IgD-negative memory B cell (primary cell): Measurements from ENCODE around the gene ZC3H12A. TPM values are rescaled to one million over a fixed set of nuclear protein-coding genes. Genes with fewer than 3 reads are reported as not detected.

Experiments
- H3K27ac Mint-ChIP-seq, 3 donors: one replicate each; pipeline ENCODE4 v1.8.0; 2020 to 2022; ENCODE audit warnings: mild to moderate bottlenecking in 3 of 3, mixed read lengths in 3 of 3, moderate library complexity in 1 of 3
- H3K27me3 Mint-ChIP-seq: one replicate; pipeline ENCODE4 v1.8.0; 2021; ENCODE audit warnings: mixed read lengths
- H3K36me3 Mint-ChIP-seq: one replicate; pipeline ENCODE4 v1.8.0; 2020; ENCODE audit warnings: mild to moderate bottlenecking, mixed read lengths
- H3K4me1 Mint-ChIP-seq, 3 donors: one replicate each; pipeline ENCODE4 v1.8.0; 2020 to 2022; ENCODE audit warnings: mixed read lengths in 3 of 3, mild to moderate bottlenecking in 1 of 3
- H3K4me3 Mint-ChIP-seq, 4 donors: one replicate each; pipeline ENCODE4 v1.8.0; 2020 to 2022; ENCODE audit warnings: mild to moderate bottlenecking in 4 of 4, mixed read lengths in 4 of 4, moderate library complexity in 3 of 4
- H3K9me3 Mint-ChIP-seq, 3 donors: one replicate each; pipeline ENCODE4 v1.8.0; 2020 to 2021; ENCODE audit warnings: mixed read lengths in 3 of 3, mild to moderate bottlenecking in 1 of 3
- polyA plus RNA-seq: library from polyadenylated mRNA; unstranded; fragments of 300-500 nt; fragmentation: Illumina TruSeq; gene quantifications from one replicate; pipeline ENCODE4 v1.2.3, GENCODE V29; 2021

The ZC3H12A gene
- polyA plus RNA-seq, 1 donor from 2014 or later, result 20.6 TPM

GRCh38 chr1:37471345-37472231 is 2.8 kb upstream of the ZC3H12A start:
- peaks cover 3% of the 10 kb centered on the region for H3K36me3 Mint-ChIP-seq
- H3K4me3 Mint-ChIP-seq, result peak overlapping the region in 2 of 4 donors; percentile 6 to 99
- H3K9me3 Mint-ChIP-seq, result no peaks in the 10 kb centered on the region
- H3K4me1 Mint-ChIP-seq, result peaks cover 7 to 19% (median 15%) of the 10 kb centered on the region in 3 donors
- no peaks in the 10 kb centered on the region for H3K27me3 Mint-ChIP-seq
- peak overlapping the region in 1 of 3 donors; percentile 21 for H3K27ac Mint-ChIP-seq

GRCh38 chr1:37472281-37472680 is 2.1 kb upstream of the ZC3H12A start:
- Mint-ChIP-seq H3K27ac (peak overlapping the region in 1 of 3 donors; percentile 89), H3K4me3 (peak overlapping the region in 3 of 4 donors; percentile 61 to 99 (median 75)), H3K4me1 (peaks cover 9 to 19% (median 15%) of the 10 kb centered on the region in 3 donors), H3K9me3 (no peaks in the 10 kb centered on the region), H3K36me3 (peaks cover 7% of the 10 kb centered on the region), H3K27me3 (no peaks in the 10 kb centered on the region)

- H3K27ac Mint-ChIP-seq, result peak overlapping the region; percentile 73 to 92 (median 89)
- H3K9me3 Mint-ChIP-seq, result no peaks in the 10 kb centered on the region
- peaks cover 10% of the 10 kb centered on the region for H3K36me3 Mint-ChIP-seq
- H3K27me3 Mint-ChIP-seq, result no peaks in the 10 kb centered on the region
- peaks cover 16 to 19% (median 18%) of the 10 kb centered on the region in 3 donors for H3K4me1 Mint-ChIP-seq
- H3K4me3 Mint-ChIP-seq, result peak overlapping the region; percentile 61 to 99 (median 92)
These were observed 1.4 kb upstream of the ZC3H12A start for GRCh38 chr1:37472994-37473393.

GRCh38 chr1:37473431-37474045 is 842 bp upstream of the ZC3H12A start:
- Mint-ChIP-seq H3K27ac (peak overlapping the region; percentile 73 to 92 (median 89)), H3K4me1 (peaks cover 17 to 23% (median 20%) of the 10 kb centered on the region in 3 donors), H3K9me3 (no peaks in the 10 kb centered on the region), H3K4me3 (peak overlapping the region; percentile 85 to 99 (median 98)), H3K36me3 (peaks cover 12% of the 10 kb centered on the region), H3K27me3 (no peaks in the 10 kb centered on the region)

- H3K27ac Mint-ChIP-seq, result peak overlapping the region; percentile 98 to 100 (median 100)
- peak overlapping the region; percentile 98 to 99 (median 98) for H3K4me3 Mint-ChIP-seq
- peaks cover 12% of the 10 kb centered on the region for H3K36me3 Mint-ChIP-seq
- H3K27me3 Mint-ChIP-seq, result no peaks in the 10 kb centered on the region
- no peaks in the 10 kb centered on the region for H3K9me3 Mint-ChIP-seq
- peaks cover 22 to 32% (median 26%) of the 10 kb centered on the region in 3 donors for H3K4me1 Mint-ChIP-seq
These were observed 458 bp downstream of the ZC3H12A start for GRCh38 chr1:37474697-37475379.

DNA sequence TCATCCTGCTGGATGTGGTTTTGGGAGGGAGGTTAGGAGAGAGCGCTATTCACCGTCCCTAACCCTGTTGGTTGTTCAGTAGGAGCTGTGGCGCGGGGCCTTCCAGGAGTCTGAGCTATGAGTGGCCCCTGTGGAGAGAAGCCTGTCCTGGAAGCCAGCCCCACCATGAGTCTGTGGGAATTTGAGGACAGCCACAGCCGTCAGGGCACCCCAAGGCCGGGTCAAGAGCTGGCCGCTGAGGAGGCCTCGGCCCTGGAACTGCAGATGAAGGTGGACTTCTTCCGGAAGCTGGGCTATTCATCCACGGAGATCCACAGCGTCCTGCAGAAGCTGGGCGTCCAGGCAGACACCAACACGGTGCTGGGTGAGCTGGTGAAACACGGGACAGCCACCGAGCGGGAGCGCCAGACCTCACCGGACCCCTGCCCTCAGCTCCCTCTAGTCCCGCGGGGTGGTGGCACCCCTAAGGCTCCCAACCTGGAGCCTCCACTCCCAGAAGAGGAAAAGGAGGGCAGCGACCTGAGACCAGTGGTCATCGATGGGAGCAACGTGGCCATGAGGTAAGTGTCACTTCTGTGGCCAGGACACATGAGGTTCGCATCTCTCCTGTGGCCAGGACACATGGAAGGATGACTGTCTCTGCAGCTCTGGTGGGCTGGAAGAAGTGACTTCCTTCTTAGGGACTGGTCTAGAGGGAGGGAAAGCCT is 1.2 kb downstream of the ZC3H12A start:
- H3K36me3 Mint-ChIP-seq, result peaks cover 12% of the 10 kb centered on the region
- H3K9me3 Mint-ChIP-seq, result no peaks in the 10 kb centered on the region
- peak overlapping the region; percentile 98 to 99 (median 98) for H3K4me3 Mint-ChIP-seq
- peaks cover 22 to 32% (median 26%) of the 10 kb centered on the region in 3 donors for H3K4me1 Mint-ChIP-seq
- H3K27ac Mint-ChIP-seq, result peak overlapping the region; percentile 98 to 100 (median 100)
- H3K27me3 Mint-ChIP-seq, result no peaks in the 10 kb centered on the region

DNA sequence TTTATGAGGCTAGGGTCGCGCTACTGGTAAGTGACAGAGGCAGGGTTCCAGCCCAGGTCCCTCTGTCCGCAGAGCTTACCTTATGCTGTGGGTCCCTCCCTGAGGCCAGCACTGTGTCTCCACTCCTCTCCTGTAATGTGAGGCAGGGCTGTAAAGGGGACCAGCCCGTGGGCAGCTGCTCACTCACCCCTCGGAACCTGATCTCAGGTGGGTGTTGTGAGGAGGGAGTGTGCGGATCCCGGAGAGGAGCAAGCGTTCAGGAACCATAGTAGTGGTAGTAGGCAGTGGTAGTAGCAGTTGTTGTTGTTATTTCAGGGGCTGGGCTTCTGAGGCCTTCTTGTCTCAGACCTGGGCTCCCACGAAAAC is 1.7 kb downstream of the ZC3H12A start:
- H3K27me3 Mint-ChIP-seq, result no peaks in the 10 kb centered on the region
- H3K4me3 Mint-ChIP-seq, result peak overlapping the region; percentile 98 to 99 (median 98)
- peaks cover 22 to 32% (median 26%) of the 10 kb centered on the region in 3 donors for H3K4me1 Mint-ChIP-seq
- peaks cover 12% of the 10 kb centered on the region for H3K36me3 Mint-ChIP-seq
- no peaks in the 10 kb centered on the region for H3K9me3 Mint-ChIP-seq
- H3K27ac Mint-ChIP-seq, result peak overlapping the region; percentile 98 to 100 (median 100)

- Mint-ChIP-seq H3K27ac (peak overlapping the region; percentile 98 to 100 (median 100)), H3K9me3 (no peaks in the 10 kb centered on the region), H3K27me3 (no peaks in the 10 kb centered on the region), H3K4me1 (peaks cover 22 to 32% (median 26%) of the 10 kb centered on the region in 3 donors), H3K4me3 (peak overlapping the region; percentile 98 to 99 (median 98)), H3K36me3 (peaks cover 12% of the 10 kb centered on the region)
These were observed 2.2 kb downstream of the ZC3H12A start for GRCh38 chr1:37476460-37477197.

DNA sequence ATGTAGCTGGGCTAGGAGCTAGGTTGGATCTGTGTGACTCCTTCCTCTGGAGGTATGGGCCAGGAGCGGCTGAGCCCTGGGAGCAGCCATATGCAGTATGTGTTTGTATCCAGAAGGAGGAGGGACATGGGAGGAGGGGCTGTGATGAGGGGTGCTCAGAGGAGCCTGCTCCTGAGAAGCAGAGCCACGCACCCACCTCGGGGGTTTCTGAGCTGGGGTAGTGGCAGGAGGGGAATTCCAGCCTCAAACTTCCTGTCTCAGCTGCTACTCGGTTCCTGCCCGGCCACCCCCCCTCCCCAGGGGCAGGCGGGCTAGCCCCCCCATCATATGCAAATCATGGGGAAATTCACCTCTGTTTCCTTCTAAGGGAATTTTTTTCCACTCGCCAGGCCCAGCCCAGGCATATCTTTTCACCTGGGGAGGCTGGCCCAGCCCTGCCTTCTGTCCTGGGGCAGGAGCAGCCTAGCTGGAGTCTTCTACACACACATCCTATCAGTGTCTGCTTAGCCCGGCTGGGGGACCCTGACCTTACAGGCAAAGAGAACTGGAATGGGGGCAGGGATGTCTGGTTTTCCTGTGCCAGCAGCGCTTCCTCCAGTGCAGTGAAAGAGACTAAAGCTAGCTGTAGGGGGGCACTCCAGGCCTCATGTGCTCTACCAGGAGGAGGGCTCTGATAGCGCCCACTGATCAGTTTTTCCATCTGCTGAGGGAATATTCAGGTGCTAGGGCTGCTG is 3.0 kb downstream of the ZC3H12A start:
- Mint-ChIP-seq H3K4me3 (peak overlapping the region; percentile 98 to 99 (median 98)), H3K36me3 (peaks cover 12% of the 10 kb centered on the region), H3K27ac (peak overlapping the region; percentile 98 to 100 (median 100)), H3K9me3 (no peaks in the 10 kb centered on the region), H3K27me3 (no peaks in the 10 kb centered on the region), H3K4me1 (peaks cover 22 to 31% (median 24%) of the 10 kb centered on the region in 3 donors)

DNA sequence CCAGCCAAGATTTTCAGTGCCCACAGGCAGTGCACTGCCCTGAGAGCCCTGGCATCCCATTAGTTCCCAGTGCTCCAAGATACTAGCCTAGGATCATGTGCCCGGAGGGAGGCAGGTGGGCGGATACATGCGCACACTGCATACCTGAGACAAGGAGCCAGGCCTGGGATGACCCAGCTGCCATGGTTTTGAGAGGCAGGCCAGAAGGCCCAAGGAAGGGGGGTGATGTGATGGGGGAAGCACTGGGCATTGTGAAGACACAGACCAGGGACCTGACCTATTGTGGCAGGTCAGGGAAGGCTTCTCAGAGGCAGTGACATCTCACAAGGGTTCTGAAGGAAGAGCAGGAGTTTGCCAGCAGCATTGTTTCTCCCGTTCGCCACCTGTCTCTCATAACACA is 3.6 kb downstream of the ZC3H12A start:
- Mint-ChIP-seq H3K27ac (peak overlapping the region; percentile 98 to 100 (median 100)), H3K4me3 (peak overlapping the region; percentile 98 to 99 (median 98)), H3K36me3 (peaks cover 12% of the 10 kb centered on the region), H3K9me3 (no peaks in the 10 kb centered on the region), H3K27me3 (no peaks in the 10 kb centered on the region), H3K4me1 (peaks cover 19 to 25% (median 22%) of the 10 kb centered on the region in 3 donors)

- H3K4me1 Mint-ChIP-seq, result peaks cover 15 to 23% (median 18%) of the 10 kb centered on the region in 3 donors
These were observed 4.1 kb downstream of the ZC3H12A start for GRCh38 chr1:37478451-37478881.

DNA sequence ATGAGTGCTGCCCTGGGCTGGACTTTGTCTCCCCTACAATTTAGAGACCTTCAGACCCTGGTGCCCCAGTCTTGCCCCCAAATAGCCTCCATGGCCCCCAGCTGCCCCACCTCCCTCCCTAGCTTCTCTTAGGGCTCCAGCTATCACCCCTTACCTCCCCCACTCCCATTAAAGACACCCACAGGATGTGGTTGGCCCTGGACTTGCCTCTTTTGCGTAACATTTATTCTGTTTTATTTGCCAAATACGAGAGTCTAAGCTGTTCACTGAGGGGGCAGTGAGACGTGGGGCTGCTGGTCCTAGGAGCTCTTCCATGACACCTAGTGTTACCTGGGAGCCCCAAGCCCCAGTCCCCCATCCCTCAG is 4.5 kb downstream of the ZC3H12A start:
- Mint-ChIP-seq H3K27me3 (no peaks in the 10 kb centered on the region), H3K9me3 (no peaks in the 10 kb centered on the region), H3K4me3 (peak overlapping the region; percentile 98 to 99 (median 98)), H3K36me3 (peaks cover 12% of the 10 kb centered on the region), H3K4me1 (peaks cover 11 to 19% (median 15%) of the 10 kb centered on the region in 3 donors), H3K27ac (peak overlapping the region; percentile 98 to 100 (median 100))

More at GRCh38 chr1:37478451-37478881, 4.1 kb downstream of the ZC3H12A start:
- peak overlapping the region; percentile 98 to 100 (median 100) for H3K27ac Mint-ChIP-seq
- peak overlapping the region; percentile 98 to 99 (median 98) for H3K4me3 Mint-ChIP-seq
- H3K36me3 Mint-ChIP-seq, result peaks cover 12% of the 10 kb centered on the region
- no peaks in the 10 kb centered on the region for H3K9me3 Mint-ChIP-seq
- no peaks in the 10 kb centered on the region for H3K27me3 Mint-ChIP-seq
